Tibial nerve (tissue), 3 donors: ENCODE data around the gene PRKAG2.

ENCODE experiments used
- POLR2A ChIP-seq, 2 donors: fragments of 450-650 bp; IDR thresholded peaks; one replicate each; pipeline ENCODE4 v1.6.1; 2017; ENCODE audit warnings: antibody characterized with exemption in 2 of 2, mild to moderate bottlenecking in 2 of 2, moderate library complexity in 2 of 2
- TF ChIP-seq, protein P1 (sequence below), 5 experiments: fragments of 200-600 bp in 3 of 5; fragments of 450-650 bp in 2 of 5; sonication (generic) in 3 of 5; IDR thresholded peaks; one replicate each; pipeline ENCODE4 v1.5.1; 2016 to 2019; ENCODE audit warnings: antibody characterized with exemption in 5 of 5, mild to moderate bottlenecking in 3 of 5, moderate library complexity in 2 of 5

- TF ChIP-seq POLR2A (IDR thresholded peaks at IDR 0.05), result no peak
- TF ChIP-seq, protein P1, sequence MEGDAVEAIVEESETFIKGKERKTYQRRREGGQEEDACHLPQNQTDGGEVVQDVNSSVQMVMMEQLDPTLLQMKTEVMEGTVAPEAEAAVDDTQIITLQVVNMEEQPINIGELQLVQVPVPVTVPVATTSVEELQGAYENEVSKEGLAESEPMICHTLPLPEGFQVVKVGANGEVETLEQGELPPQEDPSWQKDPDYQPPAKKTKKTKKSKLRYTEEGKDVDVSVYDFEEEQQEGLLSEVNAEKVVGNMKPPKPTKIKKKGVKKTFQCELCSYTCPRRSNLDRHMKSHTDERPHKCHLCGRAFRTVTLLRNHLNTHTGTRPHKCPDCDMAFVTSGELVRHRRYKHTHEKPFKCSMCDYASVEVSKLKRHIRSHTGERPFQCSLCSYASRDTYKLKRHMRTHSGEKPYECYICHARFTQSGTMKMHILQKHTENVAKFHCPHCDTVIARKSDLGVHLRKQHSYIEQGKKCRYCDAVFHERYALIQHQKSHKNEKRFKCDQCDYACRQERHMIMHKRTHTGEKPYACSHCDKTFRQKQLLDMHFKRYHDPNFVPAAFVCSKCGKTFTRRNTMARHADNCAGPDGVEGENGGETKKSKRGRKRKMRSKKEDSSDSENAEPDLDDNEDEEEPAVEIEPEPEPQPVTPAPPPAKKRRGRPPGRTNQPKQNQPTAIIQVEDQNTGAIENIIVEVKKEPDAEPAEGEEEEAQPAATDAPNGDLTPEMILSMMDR (IDR thresholded peaks at IDR 0.05), result no peak
Observed at GRCh38 chr7:151926336-151926712, 49.4 kb upstream of the PRKAG2 start.
